Measurements from ENCODE around the gene DPH3. TPM values are rescaled to one million over a fixed set of nuclear protein-coding genes. Genes with fewer than 3 reads are reported as not detected.

DPH3 gene
- total and polyA plus RNA-seq, 10 of the 15 experiments (the other 5 are each of a cell fraction or from before 2014, with no cell fraction given), result 10.8 to 71.8 (median 23.4) TPM

DNA sequence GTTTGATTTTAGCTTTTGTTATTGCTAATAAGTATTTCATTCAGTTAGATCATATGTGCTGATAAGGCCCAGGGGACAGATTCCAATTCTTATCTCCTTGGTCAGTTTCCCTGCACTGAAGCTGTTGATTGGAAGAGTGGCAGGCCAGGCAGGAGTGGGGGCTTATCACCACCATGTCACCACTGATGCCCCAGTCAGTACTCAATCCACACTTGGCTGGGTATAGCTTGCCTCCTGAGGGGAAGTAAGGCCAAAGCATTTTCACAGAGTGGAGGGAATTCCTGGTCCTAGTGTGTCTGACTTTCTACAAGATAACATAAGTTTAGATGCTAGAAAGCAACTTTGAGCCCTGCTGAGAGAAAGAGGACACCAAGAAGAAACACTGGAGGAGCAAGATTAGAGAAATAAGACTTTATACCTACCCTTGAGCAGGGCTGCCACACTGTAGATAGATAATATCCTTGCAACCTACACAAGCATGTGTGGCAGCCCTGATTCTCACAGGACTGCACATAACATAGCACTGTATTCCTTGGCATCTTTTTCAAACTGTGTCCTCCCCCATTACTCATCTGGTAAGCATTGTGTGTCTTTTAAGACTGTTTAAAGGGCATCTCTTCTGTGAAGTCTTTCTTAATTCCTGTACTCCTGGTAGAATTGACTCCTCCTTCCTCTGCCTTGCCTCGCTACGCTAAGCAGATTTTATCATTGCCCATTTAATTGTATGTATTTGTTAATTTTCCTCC lies 24.6 kb upstream of the DPH3 start:
- no peak overlapping the region for H3K9ac ChIP-seq (ENCODE audit: control insufficient read depth, insufficient read depth, low read length)
- intact Hi-C loops (cut with micrococcal nuclease; ENCODE audit: unreplicated experiment) (no loop called here), in situ Hi-C loops (cut with MboI) (loop anchor here (5.0 to 25.0 kb wide), 4 partner anchors 263 to 923 kb away; no protein-coding TSS in a partner anchor)
- SMC1A ChIA-PET (ENCODE audit: uncharacterized antibody, unreplicated experiment), result interaction anchor here (0.7 to 4.4 kb wide), 16 partner anchors 12 to 473 kb away, joined by 3 to 63 read pairs (median 4); partner anchors contain the start of genes DPH3 and OXNAD1
- DNase-seq (ENCODE audit: low read depth, low spot score) (no peak), ATAC-seq (no peak), FAIRE-seq (no peak)
- no peak overlapping the region for H3K27ac ChIP-seq (ENCODE audit: control insufficient read depth, insufficient read depth)
- WGBS (ENCODE audit: insufficient coverage, insufficient replicate concordance, low lambda C conversion rate, missing lambda C conversion rate), result 91% methylated on average over 2 of the region's 2 CpGs
- BruUV-seq (replicated peaks), result no TSS peak
- POLR2A ChIA-PET, result no interaction called here
- H2AFZ ChIP-seq (ENCODE audit: control insufficient read depth, low read depth, low read length), result no peak overlapping the region
- no peaks in the 10 kb centered on the region; the same call in 1 of the 2 replicates for H4K20me1 ChIP-seq (ENCODE audit: control insufficient read depth, insufficient read depth)
- H3K4me1 ChIP-seq (ENCODE audit: control insufficient read depth, insufficient read depth, low read length), result peaks cover 10% of the 10 kb centered on the region
- H3K27me3 ChIP-seq (replicated peaks in 1 of 2; ENCODE audit: control insufficient read depth in 2 of 2, insufficient read depth in 2 of 2, low read length in 1 of 2), result no peaks in the 10 kb centered on the region
- CTCF ChIA-PET, result interaction anchor here (0.9 to 9.6 kb wide), 16 partner anchors 15 to 943 kb away, joined by 3 to 170 read pairs (median 6); partner anchors contain the start of genes DPH3 and OXNAD1
- H3K4me2 ChIP-seq (ENCODE audit: control insufficient read depth, insufficient read depth), result no peak overlapping the region
- TF ChIP-seq DPF2 (IDR thresholded peaks at IDR 0.05) (no peak), NFYA (IDR thresholded peaks at IDR 0.05; ENCODE audit: borderline replicate concordance, low read depth, low read length) (no peak), BRCA1 (IDR thresholded peaks at IDR 0.05; ENCODE audit: low read depth, low read length) (no peak), SUZ12 (IDR thresholded peaks at IDR 0.05; ENCODE audit: unreplicated experiment) (no peak)
- peaks cover 3% of the 10 kb centered on the region for H3K79me2 ChIP-seq (ENCODE audit: control insufficient read depth, insufficient read depth, low read length)
- RAD21 ChIA-PET (ENCODE audit: unreplicated experiment), result interaction anchor here (0.9 to 4.7 kb wide), 15 partner anchors 12 to 942 kb away, joined by 3 to 91 read pairs (median 4); no protein-coding TSS in a partner anchor
- H3K36me3 ChIP-seq (ENCODE audit: control insufficient read depth in 2 of 2, insufficient read depth in 2 of 2, low read length in 1 of 2), result peaks cover 3 to 9% of the 10 kb centered on the region in 2 experiments; a peak in 3 of 4 replicates
- H3K4me3 ChIP-seq, result no peak overlapping the region
- peaks cover 7% of the 10 kb centered on the region for H3K9me3 ChIP-seq (replicated peaks; ENCODE audit: control insufficient read depth, insufficient read depth, low read length)

DNA sequence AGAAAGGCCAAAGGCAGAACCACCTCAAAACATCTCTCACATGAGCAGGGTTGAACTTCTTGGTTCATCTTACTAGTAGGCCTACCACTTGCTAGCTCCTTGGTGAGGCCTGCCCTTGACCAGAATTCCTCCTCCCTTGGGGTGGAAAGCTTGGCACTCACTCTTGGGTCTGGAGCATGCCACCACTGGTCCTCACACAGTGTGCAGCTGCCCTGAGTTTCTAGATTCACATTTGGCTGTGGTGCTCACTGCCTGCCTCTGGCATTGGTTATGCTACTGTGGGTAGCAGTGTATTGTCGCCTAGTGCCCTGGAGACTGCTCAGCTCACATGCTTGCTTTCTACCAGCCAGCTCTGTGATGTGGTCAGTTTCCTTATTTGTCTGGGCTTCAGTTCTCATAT lies 23.9 kb upstream of the DPH3 start:
- no peak overlapping the region for H2AFZ ChIP-seq (ENCODE audit: control insufficient read depth, low read depth, low read length)
- ChIA-PET CTCF (interaction anchor here (0.6 to 9.6 kb wide), 14 partner anchors 16 to 944 kb away, joined by 3 to 170 read pairs (median 4); partner anchors contain the start of genes DPH3 and OXNAD1), SMC1A (ENCODE audit: uncharacterized antibody, unreplicated experiment) (interaction anchor here (0.7 to 4.4 kb wide), 17 partner anchors 8 to 472 kb away, joined by 3 to 63 read pairs (median 4); partner anchors contain the start of genes DPH3 and OXNAD1), RAD21 (ENCODE audit: unreplicated experiment) (interaction anchor here (0.8 to 4.7 kb wide), 13 partner anchors 10 to 262 kb away, joined by 3 to 91 read pairs (median 4); partner anchors contain the start of gene OXNAD1), POLR2A (no interaction called here)
- ATAC-seq (peak; percentile 14), FAIRE-seq (no peak), DNase-seq (ENCODE audit: low read depth, low spot score) (no peak)
- WGBS (ENCODE audit: insufficient coverage, insufficient replicate concordance, low lambda C conversion rate, missing lambda C conversion rate), result 93% methylated on average over 1 of the region's 1 CpG
- H3K4me2 ChIP-seq (ENCODE audit: control insufficient read depth, insufficient read depth), result no peak overlapping the region
- H3K4me1 ChIP-seq (ENCODE audit: control insufficient read depth, insufficient read depth, low read length), result peaks cover 10% of the 10 kb centered on the region
- H3K27ac ChIP-seq (ENCODE audit: control insufficient read depth, insufficient read depth), result no peak overlapping the region
- no peaks in the 10 kb centered on the region for H3K27me3 ChIP-seq (replicated peaks in 1 of 2; ENCODE audit: control insufficient read depth in 2 of 2, insufficient read depth in 2 of 2, low read length in 1 of 2)
- H3K4me3 ChIP-seq, result no peak overlapping the region
- in situ Hi-C loops (cut with MboI), result loop anchor here (5.0 to 25.0 kb wide), 4 partner anchors 264 to 924 kb away; no protein-coding TSS in a partner anchor
- H3K36me3 ChIP-seq (ENCODE audit: control insufficient read depth in 2 of 2, insufficient read depth in 2 of 2, low read length in 1 of 2), result peaks cover 3 to 8% of the 10 kb centered on the region in 2 experiments; a peak in 3 of 4 replicates
- peaks cover 6% of the 10 kb centered on the region for H3K9me3 ChIP-seq (replicated peaks; ENCODE audit: control insufficient read depth, insufficient read depth, low read length)
- no peak overlapping the region for H3K9ac ChIP-seq (ENCODE audit: control insufficient read depth, insufficient read depth, low read length)
- intact Hi-C loops (cut with micrococcal nuclease; ENCODE audit: unreplicated experiment), result no loop called here
- no peaks in the 10 kb centered on the region; the same call in 1 of the 2 replicates for H4K20me1 ChIP-seq (ENCODE audit: control insufficient read depth, insufficient read depth)
- no TSS peak for BruUV-seq (replicated peaks)
- H3K79me2 ChIP-seq (ENCODE audit: control insufficient read depth, insufficient read depth, low read length), result peaks cover 3% of the 10 kb centered on the region
- TF ChIP-seq, protein P1, sequence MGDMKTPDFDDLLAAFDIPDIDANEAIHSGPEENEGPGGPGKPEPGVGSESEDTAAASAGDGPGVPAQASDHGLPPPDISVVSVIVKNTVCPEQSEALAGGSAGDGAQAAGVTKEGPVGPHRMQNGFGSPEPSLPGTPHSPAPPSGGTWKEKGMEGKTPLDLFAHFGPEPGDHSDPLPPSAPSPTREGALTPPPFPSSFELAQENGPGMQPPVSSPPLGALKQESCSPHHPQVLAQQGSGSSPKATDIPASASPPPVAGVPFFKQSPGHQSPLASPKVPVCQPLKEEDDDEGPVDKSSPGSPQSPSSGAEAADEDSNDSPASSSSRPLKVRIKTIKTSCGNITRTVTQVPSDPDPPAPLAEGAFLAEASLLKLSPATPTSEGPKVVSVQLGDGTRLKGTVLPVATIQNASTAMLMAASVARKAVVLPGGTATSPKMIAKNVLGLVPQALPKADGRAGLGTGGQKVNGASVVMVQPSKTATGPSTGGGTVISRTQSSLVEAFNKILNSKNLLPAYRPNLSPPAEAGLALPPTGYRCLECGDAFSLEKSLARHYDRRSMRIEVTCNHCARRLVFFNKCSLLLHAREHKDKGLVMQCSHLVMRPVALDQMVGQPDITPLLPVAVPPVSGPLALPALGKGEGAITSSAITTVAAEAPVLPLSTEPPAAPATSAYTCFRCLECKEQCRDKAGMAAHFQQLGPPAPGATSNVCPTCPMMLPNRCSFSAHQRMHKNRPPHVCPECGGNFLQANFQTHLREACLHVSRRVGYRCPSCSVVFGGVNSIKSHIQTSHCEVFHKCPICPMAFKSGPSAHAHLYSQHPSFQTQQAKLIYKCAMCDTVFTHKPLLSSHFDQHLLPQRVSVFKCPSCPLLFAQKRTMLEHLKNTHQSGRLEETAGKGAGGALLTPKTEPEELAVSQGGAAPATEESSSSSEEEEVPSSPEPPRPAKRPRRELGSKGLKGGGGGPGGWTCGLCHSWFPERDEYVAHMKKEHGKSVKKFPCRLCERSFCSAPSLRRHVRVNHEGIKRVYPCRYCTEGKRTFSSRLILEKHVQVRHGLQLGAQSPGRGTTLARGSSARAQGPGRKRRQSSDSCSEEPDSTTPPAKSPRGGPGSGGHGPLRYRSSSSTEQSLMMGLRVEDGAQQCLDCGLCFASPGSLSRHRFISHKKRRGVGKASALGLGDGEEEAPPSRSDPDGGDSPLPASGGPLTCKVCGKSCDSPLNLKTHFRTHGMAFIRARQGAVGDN (IDR thresholded peaks at IDR 0.05), result peak; percentile 51; the same call in 1 of the 2 replicates
- TF ChIP-seq, protein P2, sequence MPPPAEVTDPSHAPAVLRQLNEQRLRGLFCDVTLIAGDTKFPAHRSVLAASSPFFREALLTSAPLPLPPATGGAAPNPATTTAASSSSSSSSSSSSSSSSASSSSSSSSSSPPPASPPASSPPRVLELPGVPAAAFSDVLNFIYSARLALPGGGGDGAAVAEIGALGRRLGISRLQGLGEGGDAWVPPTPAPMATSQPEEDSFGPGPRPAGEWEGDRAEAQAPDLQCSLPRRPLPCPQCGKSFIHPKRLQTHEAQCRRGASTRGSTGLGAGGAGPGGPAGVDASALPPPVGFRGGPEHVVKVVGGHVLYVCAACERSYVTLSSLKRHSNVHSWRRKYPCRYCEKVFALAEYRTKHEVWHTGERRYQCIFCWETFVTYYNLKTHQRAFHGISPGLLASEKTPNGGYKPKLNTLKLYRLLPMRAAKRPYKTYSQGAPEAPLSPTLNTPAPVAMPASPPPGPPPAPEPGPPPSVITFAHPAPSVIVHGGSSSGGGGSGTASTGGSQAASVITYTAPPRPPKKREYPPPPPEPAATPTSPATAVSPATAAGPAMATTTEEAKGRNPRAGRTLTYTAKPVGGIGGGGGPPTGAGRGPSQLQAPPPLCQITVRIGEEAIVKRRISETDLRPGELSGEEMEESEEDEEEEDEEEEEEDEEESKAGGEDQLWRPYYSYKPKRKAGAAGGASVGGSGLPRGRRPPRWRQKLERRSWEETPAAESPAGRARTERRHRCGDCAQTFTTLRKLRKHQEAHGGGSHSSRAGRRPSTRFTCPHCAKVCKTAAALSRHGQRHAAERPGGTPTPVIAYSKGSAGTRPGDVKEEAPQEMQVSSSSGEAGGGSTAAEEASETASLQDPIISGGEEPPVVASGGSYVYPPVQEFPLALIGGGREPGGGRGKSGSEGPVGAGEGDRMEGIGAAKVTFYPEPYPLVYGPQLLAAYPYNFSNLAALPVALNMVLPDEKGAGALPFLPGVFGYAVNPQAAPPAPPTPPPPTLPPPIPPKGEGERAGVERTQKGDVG (CRISPR knock-in tag; IDR thresholded peaks at IDR 0.05), result no peak
- TF ChIP-seq EED (IDR thresholded peaks at IDR 0.05; ENCODE audit: low read depth), result no peak

All from GM12878 (cell line).